OCI-LY3 (cell line): ENCODE data around the gene PHF20.

Source experiments
- H2AFZ ChIP-seq: fragments of 200-600, 300-600 bp; shearing (Covaris generic); 2 replicates; pipeline ENCODE4 v1.6.0; 2014; ENCODE audit warnings: antibody characterized with exemption, low read depth, low read length
- H3K27ac ChIP-seq: fragments of 200-600, 300-600 bp; sonication (generic); 2 replicates; pipeline ENCODE4 v1.5.1; 2014; ENCODE audit warnings: mild to moderate bottlenecking, low read length, moderate library complexity, mixed read lengths
- H3K27me3 ChIP-seq: fragments of 200-600, 300-600 bp; sonication (generic); 2 replicates; pipeline ENCODE4 v1.6.1; 2014; ENCODE audit warnings: low read depth, low read length, mixed read lengths
- H3K36me3 ChIP-seq: fragments of 200-600, 300-600 bp; sonication (generic); replicated peaks from 2 replicates; pipeline ENCODE3; 2014; ENCODE audit warnings: low read depth, low read length, mixed read lengths
- H3K4me1 ChIP-seq: fragments of 300-600, 200-600 bp; sonication (generic); 2 replicates; pipeline ENCODE4 v1.6.1; 2014; ENCODE audit warnings: low read length, mixed read lengths
- H3K4me2 ChIP-seq: fragments of 200-600, 300-600 bp; sonication (generic); 2 replicates; pipeline ENCODE4 v1.6.1; 2014; ENCODE audit warnings: low read length, mixed read lengths
- H3K4me3 ChIP-seq: fragments of 300-600, 200-600 bp; sonication (generic); 2 replicates; pipeline ENCODE4 v1.5.1; 2014; ENCODE audit warnings: antibody characterized with exemption, mild to moderate bottlenecking, low read length, moderate library complexity
- H3K79me2 ChIP-seq: fragments of 300-600, 200-600 bp; shearing (Covaris generic); 2 replicates; pipeline ENCODE4 v1.6.1; 2014; ENCODE audit warnings: mild to moderate bottlenecking, low read length, mixed read lengths
- H3K9ac ChIP-seq: fragments of 300-600, 200-600 bp; shearing (Covaris generic); 2 replicates; pipeline ENCODE4 v1.6.0; 2014; ENCODE audit warnings: mild to moderate bottlenecking, low read length, moderate library complexity
- H3K9me3 ChIP-seq: fragments of 200-600, 300-600 bp; shearing (Covaris generic); 2 replicates; pipeline ENCODE4 v1.6.1; 2014; ENCODE audit warnings: low read length, mixed read lengths; ENCODE audit not compliant: insufficient read depth
- H4K20me1 ChIP-seq: fragments of 200-600, 300-600 bp; sonication (generic); 2 replicates; pipeline ENCODE4 v1.6.1; 2016; ENCODE audit warnings: low read length, mixed read lengths; ENCODE audit not compliant: insufficient read depth
- EZH2phosphoT487 ChIP-seq: fragments of 200-600 bp; shearing (Covaris generic); IDR thresholded peaks from 2 replicates; pipeline ENCODE4 v1.6.1; 2018; ENCODE audit warnings: antibody characterized with exemption, mixed run types, low read depth
- TF ChIP-seq, protein P1 (sequence below): fragments of 200-600, 300-600 bp; sonication (generic); IDR thresholded peaks from 2 replicates; pipeline ENCODE4 v1.5.1; 2014; ENCODE audit warnings: antibody characterized with exemption, low read length, low read depth

The PHF20 gene

DNA sequence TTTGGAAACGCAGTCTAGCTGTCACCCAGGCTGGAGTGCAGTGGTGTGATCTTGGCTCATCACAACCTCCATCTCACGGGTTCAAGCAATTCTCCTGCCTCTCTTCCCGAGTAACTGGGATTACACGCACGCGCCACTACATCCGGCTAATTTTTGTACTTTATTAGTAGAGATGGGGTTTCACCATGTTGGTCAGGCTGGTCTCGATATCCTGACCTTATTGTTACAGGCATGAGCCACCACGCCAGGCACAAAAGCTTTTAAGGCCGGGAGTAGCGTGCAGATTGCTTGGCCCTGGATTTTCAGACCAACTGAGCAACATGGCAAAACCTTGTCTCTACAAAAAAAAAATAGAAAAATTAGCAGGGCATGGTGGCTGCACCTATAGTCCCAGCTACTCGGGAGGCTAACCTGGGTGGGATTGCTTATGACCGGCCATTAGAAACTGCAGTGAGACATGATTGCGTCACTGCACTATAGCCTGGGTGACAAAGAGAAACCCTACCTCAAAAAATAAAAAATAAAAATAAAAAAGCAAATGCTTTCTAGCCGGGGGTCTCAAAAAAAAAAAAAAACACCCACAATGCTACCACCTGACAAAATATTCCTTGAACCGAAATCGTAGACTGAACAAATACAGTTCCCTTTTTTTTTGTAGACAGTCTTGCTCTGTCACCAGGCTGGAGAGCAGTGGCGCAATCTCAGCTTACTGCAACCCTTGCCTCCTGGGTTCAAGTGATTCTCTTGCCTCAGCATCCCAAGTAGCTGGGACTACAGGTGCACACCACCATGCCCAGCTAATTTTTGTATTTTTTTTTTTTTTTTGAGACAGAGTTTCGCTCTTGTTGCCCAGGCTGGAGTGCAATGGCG lies 44.7 kb upstream of the PHF20 start:
- H4K20me1 ChIP-seq: peaks cover 80% of the 10 kb centered on the region
- peaks cover 96% of the 10 kb centered on the region for H3K79me2 ChIP-seq
- no peak overlapping the region for H3K9ac ChIP-seq
- TF ChIP-seq, protein P1, sequence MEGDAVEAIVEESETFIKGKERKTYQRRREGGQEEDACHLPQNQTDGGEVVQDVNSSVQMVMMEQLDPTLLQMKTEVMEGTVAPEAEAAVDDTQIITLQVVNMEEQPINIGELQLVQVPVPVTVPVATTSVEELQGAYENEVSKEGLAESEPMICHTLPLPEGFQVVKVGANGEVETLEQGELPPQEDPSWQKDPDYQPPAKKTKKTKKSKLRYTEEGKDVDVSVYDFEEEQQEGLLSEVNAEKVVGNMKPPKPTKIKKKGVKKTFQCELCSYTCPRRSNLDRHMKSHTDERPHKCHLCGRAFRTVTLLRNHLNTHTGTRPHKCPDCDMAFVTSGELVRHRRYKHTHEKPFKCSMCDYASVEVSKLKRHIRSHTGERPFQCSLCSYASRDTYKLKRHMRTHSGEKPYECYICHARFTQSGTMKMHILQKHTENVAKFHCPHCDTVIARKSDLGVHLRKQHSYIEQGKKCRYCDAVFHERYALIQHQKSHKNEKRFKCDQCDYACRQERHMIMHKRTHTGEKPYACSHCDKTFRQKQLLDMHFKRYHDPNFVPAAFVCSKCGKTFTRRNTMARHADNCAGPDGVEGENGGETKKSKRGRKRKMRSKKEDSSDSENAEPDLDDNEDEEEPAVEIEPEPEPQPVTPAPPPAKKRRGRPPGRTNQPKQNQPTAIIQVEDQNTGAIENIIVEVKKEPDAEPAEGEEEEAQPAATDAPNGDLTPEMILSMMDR: no peak
- TF ChIP-seq EZH2phosphoT487: no peak
- H3K27me3 ChIP-seq: no peaks in the 10 kb centered on the region
- no peaks in the 10 kb centered on the region for H3K9me3 ChIP-seq
- no peak overlapping the region for H3K4me2 ChIP-seq
- H3K4me3 ChIP-seq: no peak overlapping the region
- no peak overlapping the region for H3K27ac ChIP-seq
- no peaks in the 10 kb centered on the region for H3K4me1 ChIP-seq
- H3K36me3 ChIP-seq: peaks cover 76% of the 10 kb centered on the region
- H2AFZ ChIP-seq: no peak overlapping the region

DNA sequence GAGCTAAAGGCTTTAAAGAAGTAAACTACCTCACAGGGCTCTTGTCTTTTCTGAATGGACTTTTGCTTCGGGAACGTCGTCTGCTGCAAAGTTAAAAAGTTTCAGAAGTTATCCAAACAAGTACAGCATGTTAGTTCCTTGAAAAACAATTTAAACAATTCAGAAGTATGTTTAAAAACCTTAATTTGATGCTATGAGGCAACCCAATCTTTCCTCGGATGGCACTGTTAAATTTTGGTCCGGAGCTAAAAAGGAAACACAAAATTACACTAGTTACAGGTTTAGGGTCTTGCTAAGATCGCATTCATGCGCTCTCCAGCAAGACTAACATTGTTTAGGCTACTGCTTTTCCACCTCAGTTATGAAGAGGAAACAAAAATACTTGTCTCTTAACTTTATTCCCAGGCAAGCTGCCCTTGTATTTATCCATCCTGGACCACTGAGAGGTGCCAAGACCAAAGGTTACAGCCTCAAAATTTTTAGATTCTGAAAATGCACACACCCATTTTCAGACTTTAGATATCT lies 42.5 kb upstream of the PHF20 start:
- Histone ChIP-seq H4K20me1 (peaks cover 86% of the 10 kb centered on the region), H3K79me2 (peaks cover 98% of the 10 kb centered on the region), H3K27me3 (no peaks in the 10 kb centered on the region), H3K36me3 (peaks cover 80% of the 10 kb centered on the region), H2AFZ (no peak overlapping the region), H3K27ac (no peak overlapping the region), H3K4me1 (no peaks in the 10 kb centered on the region), H3K4me2 (no peak overlapping the region), H3K9me3 (no peaks in the 10 kb centered on the region), H3K4me3 (no peak overlapping the region), H3K9ac (no peak overlapping the region)
- TF ChIP-seq EZH2phosphoT487: no peak
- TF ChIP-seq, protein P1: no peak

DNA sequence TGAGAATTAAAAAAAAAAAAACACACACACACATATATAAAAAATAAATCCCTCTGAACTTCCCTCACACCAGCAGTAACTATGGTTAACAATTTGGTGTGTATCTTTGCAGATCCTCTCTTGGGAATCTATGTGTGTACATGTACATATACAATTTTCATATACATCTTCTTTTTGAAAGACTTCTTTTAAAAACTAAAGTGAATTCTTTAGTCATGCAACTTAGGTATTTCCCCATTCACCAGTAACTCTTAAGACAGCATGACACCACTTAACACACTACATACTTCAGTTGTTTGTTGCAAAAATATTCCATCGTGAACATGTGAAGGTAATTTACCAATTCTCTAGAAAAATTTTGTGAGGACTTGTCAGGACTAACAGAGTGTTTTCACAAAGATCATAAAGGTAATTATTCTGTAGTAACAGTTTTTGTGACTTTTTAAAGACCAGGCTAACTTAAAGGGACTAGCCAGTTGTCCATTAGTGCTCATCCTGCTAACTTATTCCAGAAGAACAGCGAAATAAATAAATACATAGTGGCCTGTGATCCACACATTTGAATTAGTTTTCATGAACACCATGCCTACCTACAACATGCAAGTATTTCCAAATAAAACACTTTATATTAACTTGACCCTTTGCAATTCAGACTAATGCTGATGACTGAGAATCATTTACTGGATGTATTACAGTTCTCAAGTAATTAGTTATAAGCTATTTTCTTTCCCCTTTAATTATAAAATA lies 41.8 kb upstream of the PHF20 start:
- Histone ChIP-seq H3K9ac (no peak overlapping the region), H2AFZ (no peak overlapping the region), H3K27me3 (no peaks in the 10 kb centered on the region), H4K20me1 (peaks cover 87% of the 10 kb centered on the region), H3K4me1 (no peaks in the 10 kb centered on the region), H3K4me2 (no peak overlapping the region), H3K27ac (no peak overlapping the region), H3K4me3 (no peak overlapping the region), H3K36me3 (peaks cover 80% of the 10 kb centered on the region), H3K79me2 (peaks cover 98% of the 10 kb centered on the region), H3K9me3 (no peaks in the 10 kb centered on the region)
- no peak for TF ChIP-seq EZH2phosphoT487
- TF ChIP-seq, protein P1: no peak
